NB4 (cell line): ENCODE data around the gene PJVK.

Experiments used
- MYC ChIP-seq: IDR thresholded peaks from 2 replicates; pipeline ENCODE4 v1.6.1; 2011; ENCODE audit warnings: low read depth, low read length
- POLR2A ChIP-seq: IDR thresholded peaks from 2 replicates; pipeline ENCODE4 v1.6.1; 2011; ENCODE audit warnings: mild to moderate bottlenecking; ENCODE audit not compliant: insufficient read length; ENCODE audit errors: extremely low read depth
- TF ChIP-seq, protein P1 (sequence below): IDR thresholded peaks from one replicate; pipeline ENCODE4 v1.5.1; 2012; ENCODE audit warnings: low read depth, low read length
- TF ChIP-seq, protein P2 (sequence below): IDR thresholded peaks from 2 replicates; pipeline ENCODE4 v1.6.1; 2011; ENCODE audit warnings: low read depth, low read length

DNA sequence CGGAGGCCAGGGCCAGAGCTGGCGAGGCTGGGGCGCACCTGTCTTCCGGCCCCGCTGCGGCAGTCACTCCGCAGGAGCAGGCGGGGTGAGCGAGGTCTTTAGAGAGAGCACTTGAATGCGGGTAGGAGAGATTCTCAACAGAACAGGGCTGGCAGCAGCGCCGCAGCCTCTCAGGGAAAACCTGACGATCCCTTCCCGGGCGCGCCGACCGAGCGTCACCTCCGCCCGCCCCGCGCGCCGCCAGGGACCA, 729 bp upstream of the PJVK start:
- TF ChIP-seq, protein P1, sequence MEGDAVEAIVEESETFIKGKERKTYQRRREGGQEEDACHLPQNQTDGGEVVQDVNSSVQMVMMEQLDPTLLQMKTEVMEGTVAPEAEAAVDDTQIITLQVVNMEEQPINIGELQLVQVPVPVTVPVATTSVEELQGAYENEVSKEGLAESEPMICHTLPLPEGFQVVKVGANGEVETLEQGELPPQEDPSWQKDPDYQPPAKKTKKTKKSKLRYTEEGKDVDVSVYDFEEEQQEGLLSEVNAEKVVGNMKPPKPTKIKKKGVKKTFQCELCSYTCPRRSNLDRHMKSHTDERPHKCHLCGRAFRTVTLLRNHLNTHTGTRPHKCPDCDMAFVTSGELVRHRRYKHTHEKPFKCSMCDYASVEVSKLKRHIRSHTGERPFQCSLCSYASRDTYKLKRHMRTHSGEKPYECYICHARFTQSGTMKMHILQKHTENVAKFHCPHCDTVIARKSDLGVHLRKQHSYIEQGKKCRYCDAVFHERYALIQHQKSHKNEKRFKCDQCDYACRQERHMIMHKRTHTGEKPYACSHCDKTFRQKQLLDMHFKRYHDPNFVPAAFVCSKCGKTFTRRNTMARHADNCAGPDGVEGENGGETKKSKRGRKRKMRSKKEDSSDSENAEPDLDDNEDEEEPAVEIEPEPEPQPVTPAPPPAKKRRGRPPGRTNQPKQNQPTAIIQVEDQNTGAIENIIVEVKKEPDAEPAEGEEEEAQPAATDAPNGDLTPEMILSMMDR: no peak
- no peak for TF ChIP-seq POLR2A
- TF ChIP-seq, protein P2, sequence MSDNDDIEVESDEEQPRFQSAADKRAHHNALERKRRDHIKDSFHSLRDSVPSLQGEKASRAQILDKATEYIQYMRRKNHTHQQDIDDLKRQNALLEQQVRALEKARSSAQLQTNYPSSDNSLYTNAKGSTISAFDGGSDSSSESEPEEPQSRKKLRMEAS: no peak
- no peak for TF ChIP-seq MYC
